Cardiac muscle cell (in vitro differentiated cells and primary cell): ENCODE data around the gene COL5A1. TPM values are rescaled to one million over a fixed set of nuclear protein-coding genes. Genes with fewer than 3 reads are reported as not detected.

Experiments
- DNase-seq, 2 donors: peaks; one replicate each; pipeline versions ENCODE4 v3.0.0 to v3.0.0-alpha.2; 2010 to 2017; ENCODE audit warnings: low read depth in 1 of 2, low spot score in 1 of 2
- H3K27ac ChIP-seq: fragments of 200-600 bp; sonication (generic); 2 replicates; pipeline ENCODE4 v1.5.1; 2016
- H3K27me3 ChIP-seq: fragments of 200-600 bp; sonication (generic); 2 replicates; pipeline ENCODE4 v1.6.0; 2016; ENCODE audit warnings: control low read depth
- H3K36me3 ChIP-seq: fragments of 200-600 bp; sonication (generic); 2 replicates; pipeline ENCODE4 v1.5.1; 2016; ENCODE audit warnings: control low read depth
- H3K4me1 ChIP-seq: fragments of 200-600 bp; sonication (generic); 2 replicates; pipeline ENCODE4 v1.8.1; 2017; ENCODE audit warnings: low read depth, mild to moderate bottlenecking, mixed run types
- H3K4me3 ChIP-seq: fragments of 200-600 bp; sonication (generic); 2 replicates; pipeline ENCODE4 v1.5.1; 2016; ENCODE audit warnings: mild to moderate bottlenecking
- H3K9me3 ChIP-seq: fragments of 200-600 bp; sonication (generic); 2 replicates; pipeline ENCODE4 v1.5.1; 2017; ENCODE audit warnings: low read depth, mild to moderate bottlenecking, control low read depth
- CTCF ChIP-seq: IDR thresholded peaks from 2 replicates; pipeline ENCODE4 v1.5.1; 2012; ENCODE audit warnings: low read depth, mild to moderate bottlenecking, low read length
- polyA plus RNA-seq: library from polyadenylated mRNA; unstranded; fragments of >200 nt; fragmentation: Nextera tagmentation; extraction: Ambion mirVana; gene quantifications from 2 replicates; pipeline ENCODE4 v1.2.1, GENCODE V29; 2016
- total RNA-seq: library from RNA; depleted of rRNA; stranded (reverse); fragments of >200 nt; gene quantifications from 2 replicates; pipeline ENCODE4 v1.2.3, GENCODE V29; 2016

The COL5A1 gene
- total and polyA plus RNA-seq, 2 experiments from 2014 or later, result 34.5 to 129 TPM

DNA sequence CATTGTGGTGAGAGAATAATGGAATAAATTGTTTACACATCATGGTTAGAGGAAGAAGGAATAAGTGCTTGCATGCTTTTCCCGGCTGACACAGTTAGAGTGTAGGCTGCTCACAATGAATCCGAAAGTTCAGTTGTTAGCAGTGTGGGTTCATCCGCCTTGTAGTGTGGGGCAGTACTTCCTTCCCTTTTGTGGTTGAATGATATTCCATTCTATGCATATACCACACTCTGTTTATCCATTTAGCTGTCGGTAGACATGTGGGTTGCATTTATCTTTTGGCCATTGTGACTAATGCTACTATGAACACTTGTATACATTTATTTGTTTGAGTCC lies 84.0 kb downstream of the COL5A1 start:
- no peak overlapping the region for H3K4me3 ChIP-seq
- DNase-seq, result no peak
- H3K27ac ChIP-seq, result no peak overlapping the region
- no peaks in the 10 kb centered on the region for H3K4me1 ChIP-seq
- no peaks in the 10 kb centered on the region for H3K36me3 ChIP-seq
- TF ChIP-seq CTCF, result no peak
- H3K9me3 ChIP-seq, result no peaks in the 10 kb centered on the region
- no peaks in the 10 kb centered on the region for H3K27me3 ChIP-seq

DNA sequence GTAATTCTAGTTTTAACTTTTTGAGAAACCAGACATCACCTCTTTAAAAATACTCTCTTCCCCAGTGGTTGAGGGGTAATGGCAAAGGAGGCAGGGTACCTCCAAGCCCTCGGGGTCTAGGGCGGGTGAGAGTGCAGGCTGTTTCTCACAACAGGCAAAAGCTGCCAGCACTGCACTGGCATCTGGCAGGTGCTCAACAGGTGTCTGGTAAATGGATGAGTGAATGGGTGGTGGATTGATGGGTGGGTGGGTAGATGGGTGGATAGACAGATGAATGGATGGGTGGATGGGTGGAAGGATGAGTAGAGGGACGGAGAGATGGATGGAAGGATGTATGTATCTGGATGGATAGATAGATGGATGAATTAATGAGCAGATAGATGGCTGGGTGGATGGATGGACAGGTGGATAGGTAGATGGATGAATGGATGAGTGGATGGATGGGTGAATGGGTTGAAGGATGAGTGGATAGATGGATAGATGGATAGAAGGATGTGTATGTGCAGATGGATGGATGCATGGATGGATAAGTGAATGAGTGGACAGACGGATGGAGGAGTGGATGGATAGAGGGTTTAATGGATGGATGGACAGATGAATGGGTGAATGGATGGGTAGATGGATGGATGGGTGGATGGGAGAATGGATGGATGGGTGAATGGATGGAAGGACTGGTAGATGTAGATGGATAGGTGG lies 84.6 kb downstream of the COL5A1 start:
- Histone ChIP-seq H3K27me3 (no peaks in the 10 kb centered on the region), H3K4me1 (no peaks in the 10 kb centered on the region), H3K27ac (no peak overlapping the region), H3K9me3 (no peaks in the 10 kb centered on the region), H3K36me3 (no peaks in the 10 kb centered on the region), H3K4me3 (no peak overlapping the region)
- no peak for DNase-seq
- no peak for TF ChIP-seq CTCF

GRCh38 chr9:134726722-134727034 lies 85.1 kb downstream of the COL5A1 start:
- TF ChIP-seq CTCF, result no peak
- Histone ChIP-seq H3K27ac (no peak overlapping the region), H3K4me3 (no peak overlapping the region), H3K4me1 (no peaks in the 10 kb centered on the region), H3K36me3 (no peaks in the 10 kb centered on the region), H3K9me3 (no peaks in the 10 kb centered on the region), H3K27me3 (no peaks in the 10 kb centered on the region)
- no peak for DNase-seq

DNA sequence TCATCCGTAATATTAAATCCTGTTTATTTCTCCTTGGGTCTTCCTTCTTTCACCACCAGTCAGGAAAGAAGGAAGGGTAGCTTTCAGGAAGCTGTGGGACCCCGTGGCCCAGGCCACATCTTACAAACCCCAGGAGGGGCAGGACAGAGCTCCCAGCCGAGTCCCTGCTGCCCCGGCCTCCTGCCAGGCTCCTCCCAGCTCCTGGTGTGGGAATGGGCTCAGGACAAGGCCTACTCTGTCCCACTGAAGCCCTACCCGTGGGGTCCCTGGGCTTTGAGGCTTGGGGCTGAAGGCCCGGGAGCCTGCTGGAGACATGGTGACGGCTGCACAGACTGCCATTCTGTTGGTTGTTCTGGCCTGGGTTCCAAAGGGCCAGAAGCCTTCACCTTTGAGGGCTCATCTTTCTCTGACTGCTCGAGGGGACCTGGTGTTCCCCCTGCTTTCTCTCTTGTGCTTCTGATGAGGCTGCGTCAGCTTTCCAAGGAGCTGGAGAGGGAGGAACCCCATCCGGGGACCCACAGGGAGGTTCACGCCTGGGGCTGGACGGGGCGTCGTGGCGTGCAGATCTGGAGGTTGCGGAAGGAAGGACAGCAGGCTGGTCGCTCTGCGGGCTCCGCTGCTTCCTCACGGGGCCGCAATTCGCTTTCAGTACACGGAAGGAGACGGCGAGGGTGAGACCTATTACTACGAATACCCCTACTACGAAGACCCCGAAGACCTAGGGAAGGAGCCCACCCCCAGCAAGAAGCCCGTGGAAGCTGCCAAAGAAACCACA lies 86.6 kb downstream of the COL5A1 start:
- no peak overlapping the region for H3K4me3 ChIP-seq
- H3K27me3 ChIP-seq, result no peaks in the 10 kb centered on the region
- no peak for DNase-seq
- H3K4me1 ChIP-seq, result no peaks in the 10 kb centered on the region
- H3K9me3 ChIP-seq, result no peaks in the 10 kb centered on the region
- no peaks in the 10 kb centered on the region for H3K36me3 ChIP-seq
- no peak overlapping the region for H3K27ac ChIP-seq
- no peak for TF ChIP-seq CTCF

DNA sequence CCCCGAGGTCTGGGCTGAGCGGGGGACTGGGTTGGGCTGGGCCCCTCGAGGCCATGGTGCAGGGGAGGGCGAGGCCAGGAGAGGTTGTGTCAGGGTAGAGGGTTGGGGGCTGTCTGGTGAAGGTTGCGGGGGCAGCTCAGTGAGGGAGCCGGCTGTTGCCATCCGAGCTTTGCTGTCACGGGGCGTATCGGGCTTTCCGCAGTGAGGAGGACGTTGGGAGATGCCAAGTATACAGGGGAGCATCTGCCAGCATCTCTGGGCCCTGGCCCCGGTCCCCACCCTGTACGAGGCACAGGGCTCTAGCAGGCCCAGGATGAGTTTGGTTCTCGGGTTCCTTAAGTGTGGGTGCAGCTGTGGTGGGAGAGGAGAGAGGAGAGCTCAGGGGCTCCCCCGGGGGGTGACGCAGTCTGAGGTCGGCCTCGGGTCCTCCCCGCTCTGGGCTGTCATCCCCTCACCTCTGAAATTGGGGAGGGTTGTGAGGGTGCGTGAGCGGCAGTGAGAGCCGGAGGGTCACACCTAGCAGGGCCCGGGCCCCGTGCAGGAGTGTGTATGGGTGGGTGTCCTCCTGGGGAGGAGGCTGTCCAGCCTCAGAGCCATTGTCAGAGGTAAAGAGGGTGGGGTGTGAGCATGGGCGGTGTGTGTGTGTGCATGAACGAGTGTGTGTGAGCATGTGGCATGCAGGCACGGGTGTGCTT lies 87.3 kb downstream of the COL5A1 start:
- Histone ChIP-seq H3K9me3 (no peaks in the 10 kb centered on the region), H3K36me3 (no peaks in the 10 kb centered on the region), H3K4me1 (no peaks in the 10 kb centered on the region), H3K27me3 (no peaks in the 10 kb centered on the region), H3K27ac (no peak overlapping the region), H3K4me3 (no peak overlapping the region)
- no peak for TF ChIP-seq CTCF
- no peak for DNase-seq
